Upper lobe of left lung (tissue), 4 donors: Measurements from ENCODE around the gene ATF6.

Source experiments
- CTCF ChIP-seq, 6 experiments: fragments of 450-650 bp in 4 of 6; fragments of 200-600 bp in 2 of 6; sonication (generic) in 2 of 6; IDR thresholded peaks; one replicate each; pipeline ENCODE4 v1.5.1; 2016 to 2019; ENCODE audit warnings: antibody characterized with exemption in 6 of 6
- EP300 ChIP-seq, 4 donors: sonication (generic); formaldehyde crosslinking; IDR thresholded peaks; one replicate each; pipeline ENCODE4 v1.5.1; 2017; ENCODE audit warnings: antibody characterized with exemption in 4 of 4, control low read depth in 2 of 4
- POLR2AphosphoS5 ChIP-seq, 2 donors: sonication (generic); formaldehyde crosslinking; IDR thresholded peaks; one replicate each; pipeline ENCODE4 v1.5.1; 2017; ENCODE audit warnings: antibody characterized with exemption in 2 of 2

- TF ChIP-seq EP300 (IDR thresholded peaks at IDR 0.05) (no peak), CTCF (IDR thresholded peaks at IDR 0.05) (no peak), POLR2AphosphoS5 (IDR thresholded peaks at IDR 0.05) (no peak)
Measured at GRCh38 chr1:162000053-162000420, 233.9 kb downstream of the ATF6 start.
